22Rv1 (cell line): ENCODE results near the gene SAMD3.
"Not testable (repeated sequence)": the region's sequence is repeated elsewhere in the genome, so short reads cannot be mapped to it uniquely, and the experiment has no call there.

ENCODE experiments used
- H3K27ac ChIP-seq: fragments of 450-650 bp; 2 replicates; pipeline ENCODE4 v1.5.1; 2017
- ZFX ChIP-seq: fragments of 450-650 bp; IDR thresholded peaks from 2 replicates; pipeline ENCODE4 v1.6.1; 2017; ENCODE audit warnings: antibody characterized with exemption, borderline replicate concordance
- TF ChIP-seq, protein P1 (sequence below): fragments of 450-650 bp; IDR thresholded peaks from 2 replicates; pipeline ENCODE4 v1.5.1; 2017; ENCODE audit warnings: mild to moderate bottlenecking

The SAMD3 gene

DNA sequence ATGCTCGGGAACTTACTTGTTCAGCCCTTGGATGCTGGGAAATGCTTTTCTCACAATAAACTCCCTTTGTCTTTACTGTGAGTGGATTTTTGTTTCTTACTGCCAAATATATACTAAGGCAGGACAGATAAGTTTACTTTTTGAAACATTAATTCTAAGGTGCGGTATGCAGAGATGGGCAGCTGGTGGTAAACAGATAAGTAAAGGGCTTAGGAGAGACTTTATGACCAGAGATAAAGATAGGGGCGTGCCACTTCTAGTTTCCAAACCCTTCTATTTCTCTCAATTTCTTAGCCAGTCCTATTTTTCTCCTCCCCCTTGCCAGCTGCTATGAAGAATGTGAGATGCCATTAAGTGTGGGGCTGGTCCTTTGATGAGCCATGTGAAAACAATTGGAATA, 16.3 kb downstream of the SAMD3 start:
- TF ChIP-seq, protein P1, sequence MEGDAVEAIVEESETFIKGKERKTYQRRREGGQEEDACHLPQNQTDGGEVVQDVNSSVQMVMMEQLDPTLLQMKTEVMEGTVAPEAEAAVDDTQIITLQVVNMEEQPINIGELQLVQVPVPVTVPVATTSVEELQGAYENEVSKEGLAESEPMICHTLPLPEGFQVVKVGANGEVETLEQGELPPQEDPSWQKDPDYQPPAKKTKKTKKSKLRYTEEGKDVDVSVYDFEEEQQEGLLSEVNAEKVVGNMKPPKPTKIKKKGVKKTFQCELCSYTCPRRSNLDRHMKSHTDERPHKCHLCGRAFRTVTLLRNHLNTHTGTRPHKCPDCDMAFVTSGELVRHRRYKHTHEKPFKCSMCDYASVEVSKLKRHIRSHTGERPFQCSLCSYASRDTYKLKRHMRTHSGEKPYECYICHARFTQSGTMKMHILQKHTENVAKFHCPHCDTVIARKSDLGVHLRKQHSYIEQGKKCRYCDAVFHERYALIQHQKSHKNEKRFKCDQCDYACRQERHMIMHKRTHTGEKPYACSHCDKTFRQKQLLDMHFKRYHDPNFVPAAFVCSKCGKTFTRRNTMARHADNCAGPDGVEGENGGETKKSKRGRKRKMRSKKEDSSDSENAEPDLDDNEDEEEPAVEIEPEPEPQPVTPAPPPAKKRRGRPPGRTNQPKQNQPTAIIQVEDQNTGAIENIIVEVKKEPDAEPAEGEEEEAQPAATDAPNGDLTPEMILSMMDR: no peak
- TF ChIP-seq ZFX: no peak
- no peak overlapping the region for H3K27ac ChIP-seq

DNA sequence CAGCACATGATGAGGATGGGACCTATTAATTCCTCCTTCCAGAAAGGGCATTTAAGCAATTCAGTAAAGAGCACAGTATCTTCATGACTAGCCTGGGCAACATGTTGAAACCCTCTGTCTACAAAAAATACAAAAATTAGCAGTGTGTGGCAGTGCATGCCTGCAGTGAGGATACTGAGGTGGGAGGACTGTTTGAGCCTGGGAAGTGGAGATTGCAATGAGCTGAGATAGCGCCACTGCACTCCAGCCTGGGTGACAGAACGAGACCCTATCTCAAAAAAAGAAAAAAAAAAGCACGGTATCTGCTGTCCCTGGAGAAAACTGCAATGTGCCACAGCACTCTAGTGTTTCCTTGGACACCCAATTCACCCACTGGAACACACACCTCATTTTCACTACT, 18.4 kb downstream of the SAMD3 start:
- TF ChIP-seq, protein P1: no peak
- no peak for TF ChIP-seq ZFX
- no peak overlapping the region for H3K27ac ChIP-seq

DNA sequence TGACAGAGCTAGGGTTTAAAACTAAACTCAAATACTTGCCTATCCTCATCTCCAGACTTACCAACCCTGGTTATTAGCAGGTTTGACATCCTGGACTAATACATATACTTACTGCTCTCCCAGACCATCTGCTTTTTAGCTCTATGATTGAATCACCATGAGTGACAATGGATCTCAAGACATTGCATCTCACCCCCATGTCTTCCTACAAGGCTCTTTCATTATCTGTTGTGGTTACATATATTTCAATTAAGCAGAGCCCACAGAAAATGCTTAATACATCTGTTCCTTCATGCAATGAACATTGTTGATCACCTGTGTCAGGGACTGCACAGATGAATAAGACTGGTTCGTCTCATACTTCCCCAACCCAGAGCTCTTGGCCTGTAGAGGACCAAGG, 19.4 kb downstream of the SAMD3 start:
- TF ChIP-seq, protein P1: no peak
- TF ChIP-seq ZFX: no peak
- H3K27ac ChIP-seq: no peak overlapping the region

DNA sequence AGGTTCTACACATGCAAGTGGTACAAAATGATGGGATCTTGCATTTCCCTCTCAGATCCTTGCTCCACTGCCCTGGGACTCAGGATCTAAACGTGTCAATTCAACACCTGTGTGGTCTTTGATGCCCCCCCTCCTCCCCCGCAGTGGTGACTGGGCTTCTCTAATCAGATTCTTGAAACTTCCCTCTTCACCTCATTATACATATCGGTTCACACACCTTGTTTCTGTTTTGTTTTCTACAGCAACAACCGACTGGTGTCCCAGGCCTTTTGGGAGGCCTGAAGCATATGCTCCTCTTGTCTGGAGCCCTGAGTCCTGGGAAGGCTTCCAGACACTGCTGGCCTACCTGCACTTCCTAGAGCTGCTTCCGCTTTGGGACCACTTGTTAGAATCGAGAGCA, 20.0 kb downstream of the SAMD3 start:
- TF ChIP-seq, protein P1: no peak
- TF ChIP-seq ZFX: no peak
- no peak overlapping the region for H3K27ac ChIP-seq

DNA sequence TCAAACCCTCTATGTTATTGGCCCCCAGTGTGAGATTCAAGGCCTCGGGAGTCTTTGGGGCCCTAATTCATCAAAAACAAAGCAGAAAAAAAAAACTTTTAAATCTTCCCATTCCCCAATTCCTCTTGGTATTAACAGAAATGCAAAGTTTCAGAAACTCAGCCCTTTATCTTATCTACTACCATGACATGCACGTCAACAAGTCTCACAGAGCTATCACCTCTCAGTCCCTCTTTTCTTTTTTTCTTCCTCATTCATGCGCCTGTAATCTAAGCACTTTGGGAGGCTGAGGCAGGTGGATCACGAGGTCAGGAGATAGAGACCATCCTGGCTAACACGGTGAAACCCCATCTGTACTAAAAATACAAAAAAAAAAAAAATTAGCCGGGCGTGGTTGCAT, 22.7 kb downstream of the SAMD3 start:
- no peak overlapping the region for H3K27ac ChIP-seq
- no peak for TF ChIP-seq ZFX
- TF ChIP-seq, protein P1: no peak

DNA sequence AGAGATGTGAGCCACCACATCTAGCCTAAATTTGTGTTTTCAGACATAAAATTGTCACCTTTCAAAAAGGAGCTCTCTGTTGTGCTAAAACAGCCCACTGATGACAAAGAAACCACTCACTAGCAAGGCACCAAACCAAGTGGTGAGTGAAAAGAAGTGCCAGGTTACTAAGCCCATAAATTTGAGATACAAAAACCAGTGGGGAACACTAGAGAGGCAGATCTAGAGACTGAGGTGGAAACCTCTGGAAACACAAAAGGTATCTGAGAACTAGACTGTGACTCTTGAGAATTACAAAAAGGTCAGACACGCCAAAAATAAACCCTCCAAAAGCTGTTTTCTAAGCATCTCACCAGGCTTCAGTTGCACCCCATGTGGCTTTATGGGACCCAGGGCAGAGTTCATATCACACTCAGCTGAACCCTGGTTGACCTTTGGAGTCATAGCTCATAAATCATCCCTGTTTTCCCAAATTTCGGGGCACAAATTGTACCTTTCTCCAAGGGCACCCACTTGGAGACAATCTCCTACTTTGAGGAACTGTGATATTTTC, 24.2 kb downstream of the SAMD3 start:
- H3K27ac ChIP-seq: no peak overlapping the region
- TF ChIP-seq, protein P1: no peak
- no peak for TF ChIP-seq ZFX

DNA sequence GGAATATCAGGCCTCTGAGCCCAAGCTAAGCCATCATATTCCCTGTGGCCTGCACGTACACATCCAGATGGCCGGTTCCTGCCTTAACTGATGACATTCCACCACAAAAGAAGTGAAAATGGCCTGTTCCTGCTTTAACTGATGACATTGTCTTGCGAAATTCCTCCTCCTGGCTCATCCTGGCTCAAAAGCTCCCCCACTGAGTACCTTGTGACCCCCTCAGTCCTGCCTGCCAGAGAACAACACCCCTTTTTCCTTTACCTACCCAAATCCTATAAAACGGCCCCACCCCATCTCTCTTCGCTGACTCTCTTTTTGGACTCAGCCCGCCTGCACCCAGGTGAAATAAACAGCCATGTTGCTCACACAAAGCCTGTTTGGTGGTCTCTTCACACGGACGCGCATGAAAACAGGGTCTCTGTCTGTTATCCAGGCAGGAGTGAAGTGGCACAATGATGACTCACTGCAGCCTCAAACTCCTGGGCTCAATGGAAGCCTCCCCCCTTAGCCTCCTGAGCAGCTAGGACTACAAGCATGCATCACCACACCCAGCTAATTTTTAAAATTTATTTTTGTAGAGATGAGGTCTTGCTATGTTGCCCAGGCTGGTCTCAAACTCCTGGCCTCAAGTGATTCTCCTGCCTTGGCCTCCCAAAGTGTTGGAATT, 24.8 kb downstream of the SAMD3 start:
- H3K27ac ChIP-seq: not testable (repeated sequence)

DNA sequence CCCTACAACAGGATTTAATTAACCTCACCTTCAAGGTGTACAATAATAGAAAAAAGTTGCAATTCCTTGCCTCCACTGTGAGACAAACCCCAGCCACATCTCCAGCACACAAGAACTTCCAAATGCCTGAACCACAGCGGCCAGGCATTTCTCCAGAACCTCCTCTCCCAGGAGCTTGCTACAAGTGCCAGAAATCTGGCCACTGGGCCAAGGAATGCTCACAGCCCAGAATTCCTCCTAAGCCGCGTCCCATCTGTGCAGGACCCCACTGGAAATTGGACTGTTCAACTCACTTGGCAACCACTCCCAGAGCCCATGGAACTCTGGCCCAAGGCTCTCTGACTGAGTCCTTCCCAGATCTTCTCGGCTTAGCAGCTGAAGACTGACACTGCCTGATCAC, 28.3 kb downstream of the SAMD3 start:
- not testable (repeated sequence) for H3K27ac ChIP-seq
